ES-I3 (cell line): ENCODE data around the gene PCDHA9.
A peak's percentile ranks its signal among the peaks of the same experiment; 100 is the strongest.
"Not testable (repeated sequence)": the region's sequence is repeated elsewhere in the genome, so short reads cannot be mapped to it uniquely, and the experiment has no call there.

ENCODE experiments used
- H3K36me3 ChIP-seq: 2 replicates; pipeline ENCODE4 v1.6.1; 2013; ENCODE audit warnings: mild to moderate bottlenecking, low read length, control low read depth, moderate library complexity; ENCODE audit not compliant: insufficient read depth
- H3K4me1 ChIP-seq: 2 replicates; pipeline ENCODE4 v1.6.1; 2013; ENCODE audit warnings: mild to moderate bottlenecking, control low read depth, low read length; ENCODE audit not compliant: insufficient read depth
- H3K9ac ChIP-seq: 2 replicates; pipeline ENCODE4 v1.6.1; 2013; ENCODE audit warnings: low read depth, mild to moderate bottlenecking, low read length, moderate library complexity
- H3K9me3 ChIP-seq: 2 replicates; pipeline ENCODE4 v1.6.1; 2013; ENCODE audit warnings: mild to moderate bottlenecking, low read length, moderate library complexity; ENCODE audit not compliant: control insufficient read depth, insufficient read depth

The PCDHA9 gene

GRCh38 chr5:140857177-140857986 is 9.2 kb downstream of the PCDHA9 start:
- no peak overlapping the region for H3K9ac ChIP-seq
- no peaks in the 10 kb centered on the region for H3K36me3 ChIP-seq
- H3K9me3 ChIP-seq, result peaks cover 3% of the 10 kb centered on the region; the same call in 1 of the 2 replicates
- no peaks in the 10 kb centered on the region for H3K4me1 ChIP-seq

GRCh38 chr5:140857987-140858240 is 9.7 kb downstream of the PCDHA9 start:
- Histone ChIP-seq H3K9me3 (peaks cover 3% of the 10 kb centered on the region; the same call in 1 of the 2 replicates), H3K36me3 (no peaks in the 10 kb centered on the region; the same call in 1 of the 2 replicates), H3K9ac (no peak overlapping the region), H3K4me1 (no peaks in the 10 kb centered on the region)

GRCh38 chr5:140862441-140863295 is 14.5 kb downstream of the PCDHA9 start:
- Histone ChIP-seq H3K4me1 (no peaks in the 10 kb centered on the region), H3K9me3 (peaks cover 3% of the 10 kb centered on the region; the same call in 1 of the 2 replicates), H3K36me3 (no peaks in the 10 kb centered on the region; the same call in 1 of the 2 replicates), H3K9ac (no peak overlapping the region)

GRCh38 chr5:140868721-140869554 is 20.8 kb downstream of the PCDHA9 start, which contains the start of gene PCDHA11:
Gene PCDHA11 (plus strand): TSS chr5:140868957. CDS start chr5:140869104, 147 bp downstream.
- no peaks in the 10 kb centered on the region for H3K36me3 ChIP-seq
- H3K4me1 ChIP-seq, result no peaks in the 10 kb centered on the region
- peak within 1 kb of the TSS; percentile 56 for H3K9ac ChIP-seq
- H3K9me3 ChIP-seq, result no peaks in the 10 kb centered on the region

- no peaks in the 10 kb centered on the region for H3K36me3 ChIP-seq
- H3K4me1 ChIP-seq, result no peaks in the 10 kb centered on the region
- H3K9me3 ChIP-seq, result no peaks in the 10 kb centered on the region
- peak overlapping the region; percentile 56; the same call in 1 of the 2 replicates for H3K9ac ChIP-seq
These were observed 21.3 kb downstream of the PCDHA9 start for GRCh38 chr5:140869555-140869886.

GRCh38 chr5:140870221-140871201 is 22.3 kb downstream of the PCDHA9 start:
- Histone ChIP-seq H3K4me1 (no peaks in the 10 kb centered on the region), H3K36me3 (no peaks in the 10 kb centered on the region), H3K9ac (no peak overlapping the region), H3K9me3 (no peaks in the 10 kb centered on the region)

GRCh38 chr5:140875085-140876065 is 27.2 kb downstream of the PCDHA9 start, which contains the start of gene PCDHA12:
Gene PCDHA12 (plus strand): TSS chr5:140875308. CDS start chr5:140875473, 165 bp downstream.
- Histone ChIP-seq H3K9me3 (no peaks in the 10 kb centered on the region), H3K4me1 (no peaks in the 10 kb centered on the region), H3K9ac (peak within 1 kb of the TSS; percentile 74), H3K36me3 (no peaks in the 10 kb centered on the region)

GRCh38 chr5:140876541-140877261 is 28.5 kb downstream of the PCDHA9 start:
- H3K36me3 ChIP-seq, H3K9ac ChIP-seq, H3K9me3 ChIP-seq, H3K4me1 ChIP-seq: not testable (repeated sequence)

GRCh38 chr5:140877262-140877581 is 29.0 kb downstream of the PCDHA9 start:
- H3K4me1 ChIP-seq, result no peaks in the 10 kb centered on the region
- no peaks in the 10 kb centered on the region for H3K36me3 ChIP-seq
- H3K9me3 ChIP-seq, result no peaks in the 10 kb centered on the region
- H3K9ac ChIP-seq, result no peak overlapping the region

- no peaks in the 10 kb centered on the region for H3K9me3 ChIP-seq
- no peaks in the 10 kb centered on the region for H3K4me1 ChIP-seq
- H3K9ac ChIP-seq, result 0 out of 2 replicates have a peak within 1 kb of the TSS, but pooled peaks have one; percentile 22
- H3K36me3 ChIP-seq, result no peaks in the 10 kb centered on the region
These were observed 33.9 kb downstream of the PCDHA9 start, which contains the start of gene PCDHA13 for GRCh38 chr5:140881889-140882590. Gene PCDHA13 (plus strand): TSS chr5:140882124. CDS start chr5:140882269, 145 bp downstream.

- H3K4me1 ChIP-seq, result no peaks in the 10 kb centered on the region
- H3K9ac ChIP-seq, result no peak overlapping the region
These were observed 34.4 kb downstream of the PCDHA9 start for GRCh38 chr5:140882591-140882899.

GRCh38 chr5:140883373-140883772 is 35.2 kb downstream of the PCDHA9 start:
- Histone ChIP-seq H3K9ac (no peak overlapping the region), H3K36me3 (no peaks in the 10 kb centered on the region), H3K4me1 (no peaks in the 10 kb centered on the region), H3K9me3 (no peaks in the 10 kb centered on the region)

More at GRCh38 chr5:140882591-140882899, 34.4 kb downstream of the PCDHA9 start:
- H3K36me3 ChIP-seq, result no peaks in the 10 kb centered on the region
- H3K9me3 ChIP-seq, result no peaks in the 10 kb centered on the region
